Measurements from ENCODE around the gene PROK2.

PROK2 gene

DNA sequence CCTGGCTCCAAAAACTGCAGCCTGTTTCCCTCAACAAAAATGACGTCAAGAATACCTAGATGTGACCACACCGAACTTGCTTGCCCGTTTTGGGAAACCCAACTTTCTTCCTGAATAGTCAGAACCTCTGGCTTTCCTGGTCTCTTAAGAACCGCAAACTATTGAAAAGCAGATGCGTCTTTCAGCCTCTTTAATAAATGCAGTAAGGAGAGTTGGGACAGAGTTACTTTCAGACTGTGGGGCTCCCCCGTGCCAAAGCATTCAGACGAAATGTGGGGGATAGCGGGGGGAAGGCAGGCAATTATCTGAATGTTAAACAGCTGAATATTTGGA, 1.2 kb upstream of the PROK2 start:
- DNase-seq: no peak

DNA sequence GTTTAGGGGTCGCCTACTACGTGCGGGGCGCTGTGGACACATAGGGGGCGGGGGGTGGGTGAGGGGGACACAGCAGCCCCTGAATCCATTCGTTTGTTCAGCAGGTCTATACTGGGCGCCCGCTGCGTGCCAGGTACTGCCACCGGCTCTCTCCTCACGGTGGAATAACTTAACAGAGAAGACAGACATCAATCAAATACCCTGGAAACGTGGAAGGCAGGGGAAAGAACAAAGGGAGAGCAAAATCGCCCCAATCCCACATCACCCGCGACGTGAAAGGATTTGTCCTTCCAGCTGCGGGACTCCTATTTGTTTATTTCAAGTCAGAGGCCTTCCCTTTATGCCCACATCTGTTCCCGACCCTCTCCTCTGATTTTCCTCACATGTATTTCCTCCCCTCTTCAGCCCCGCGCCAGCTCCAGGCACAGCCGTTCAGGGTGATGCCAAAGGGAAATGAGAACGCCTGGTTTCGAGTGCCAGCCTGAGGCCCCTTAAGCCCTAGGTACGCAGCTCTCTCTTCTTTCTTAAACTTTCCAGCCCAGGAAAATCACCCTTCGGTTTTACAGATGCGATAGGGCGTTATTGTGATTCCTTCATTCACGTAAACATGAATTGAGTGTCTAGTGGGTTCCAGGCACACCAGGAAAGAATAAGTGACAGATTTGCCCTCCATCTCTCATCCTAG, 726 bp upstream of the PROK2 start:
- DNase-seq: no peak

DNA sequence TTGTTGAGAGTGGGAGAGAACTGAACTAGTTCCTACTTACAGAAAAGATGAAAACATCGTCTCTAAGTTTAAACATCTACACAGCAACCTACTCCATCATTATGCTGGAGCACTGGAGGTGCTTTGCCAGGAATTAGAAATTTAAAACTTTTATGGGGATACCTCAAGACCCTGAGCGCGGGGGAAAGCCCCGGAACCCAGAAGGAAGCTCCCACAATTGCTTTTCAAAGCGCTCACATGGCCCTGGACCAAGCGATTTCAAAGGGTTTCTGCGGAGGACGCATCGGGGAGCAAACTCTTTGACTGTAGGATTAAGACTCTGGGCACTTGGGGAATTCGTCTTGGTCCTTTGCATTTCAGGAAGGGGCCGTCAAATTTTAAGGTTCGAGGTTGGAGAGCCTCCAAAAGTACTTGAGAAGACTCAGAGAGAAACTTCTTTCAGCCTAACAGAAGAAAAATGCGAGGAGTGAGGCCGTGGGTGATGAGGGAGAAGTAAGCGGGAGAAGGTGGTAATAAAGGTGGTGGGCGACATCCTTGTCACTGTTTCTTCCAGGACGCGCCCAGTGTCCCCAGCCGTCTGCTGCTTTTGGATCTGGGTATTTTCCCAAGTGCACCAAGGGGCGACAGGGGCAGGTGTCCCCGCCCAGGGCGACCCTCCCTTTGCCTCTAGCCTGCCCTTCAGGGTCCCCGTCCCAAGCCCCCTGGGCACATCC, 591 bp downstream of the PROK2 start:
- DNase-seq: no peak

DNA sequence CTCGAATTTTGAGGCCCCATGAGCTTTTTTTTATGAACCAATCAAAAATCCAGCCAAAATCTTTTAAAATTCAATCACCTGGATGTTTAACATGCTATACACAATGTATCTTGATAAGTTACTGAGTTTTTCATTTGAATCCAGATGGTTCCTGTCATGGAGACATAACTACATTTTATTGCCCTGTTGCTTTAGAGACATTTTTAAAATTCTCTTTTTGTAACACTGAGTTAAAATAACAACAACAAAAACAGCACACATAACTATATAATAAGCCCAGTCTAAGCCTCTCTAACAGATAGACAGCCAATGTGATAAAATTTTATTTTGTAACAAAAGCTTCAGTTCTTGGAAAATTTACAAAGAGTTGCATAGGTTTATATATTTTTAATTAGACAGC, 1.8 kb downstream of the PROK2 start:
- no peak for DNase-seq

DNA sequence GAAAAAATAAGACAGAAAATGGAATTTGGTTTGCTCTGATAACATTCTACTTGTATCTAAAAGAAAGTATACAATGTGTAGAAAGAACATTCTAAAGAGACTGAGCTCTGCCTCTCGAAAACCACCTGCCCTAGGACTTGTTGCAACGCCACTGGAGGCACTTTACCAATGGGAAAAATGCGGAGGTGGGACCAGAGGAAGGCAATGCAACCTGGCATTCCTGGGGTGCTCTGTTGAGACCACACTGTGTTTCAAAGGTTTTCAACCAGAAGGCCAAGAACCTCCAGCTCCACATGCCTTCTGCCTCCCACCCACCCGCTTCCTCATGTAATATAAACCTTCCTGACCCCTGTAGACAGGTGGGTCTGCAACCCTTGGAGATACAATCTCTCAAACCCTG, 4.5 kb downstream of the PROK2 start:
- no peak for DNase-seq

DNA sequence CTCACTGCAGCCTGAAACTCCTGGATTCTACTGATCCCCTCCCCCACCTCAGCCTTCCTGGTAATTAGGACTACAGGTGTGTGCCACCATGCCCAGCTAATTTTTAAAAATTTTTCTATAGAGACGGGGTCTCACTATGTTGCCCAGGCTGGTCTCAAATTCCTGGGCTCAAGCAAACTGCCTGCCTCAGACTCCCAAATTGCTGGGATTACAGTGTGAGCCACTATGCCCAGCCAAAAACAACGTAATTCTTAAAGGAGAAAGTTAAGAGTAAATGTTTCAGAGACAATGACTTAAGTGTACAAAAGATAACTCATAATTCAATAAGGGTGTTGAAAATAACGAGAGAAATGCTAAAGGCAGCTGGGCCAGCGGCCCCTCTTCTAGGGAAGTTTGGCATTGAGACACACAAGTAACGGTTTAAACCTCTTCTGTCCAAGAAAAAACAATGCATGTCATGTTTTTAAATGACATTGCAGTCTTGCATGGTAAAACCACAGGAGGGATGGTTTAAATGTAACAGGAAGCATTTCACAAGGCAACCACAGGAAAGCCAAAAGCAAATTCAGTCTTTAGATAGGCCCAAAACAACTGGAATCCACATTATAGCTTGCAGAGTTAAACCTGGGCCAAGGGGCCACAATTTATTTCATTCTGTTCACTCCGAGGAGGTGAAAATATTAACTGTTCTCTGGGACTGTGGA, 5.1 kb downstream of the PROK2 start:
- DNase-seq: no peak

DNA sequence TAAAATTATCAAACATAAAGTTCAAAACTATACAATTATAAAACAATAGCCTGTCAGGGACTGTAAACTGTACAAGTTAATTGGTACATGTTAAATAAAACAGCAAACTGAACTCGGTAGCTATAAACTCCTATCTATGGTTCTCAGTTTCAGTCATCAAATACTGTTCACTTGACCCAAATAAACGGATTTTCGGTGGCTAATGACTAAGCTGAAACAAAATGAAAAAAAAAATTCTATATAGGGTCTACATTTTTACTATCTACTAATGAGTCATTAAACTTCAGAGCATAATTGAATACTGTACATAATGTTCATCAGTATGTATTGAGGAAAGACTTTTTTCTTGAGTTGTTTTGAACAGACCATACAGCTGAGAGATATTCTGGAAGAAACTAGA, 6.6 kb downstream of the PROK2 start:
- no peak for DNase-seq

DNA sequence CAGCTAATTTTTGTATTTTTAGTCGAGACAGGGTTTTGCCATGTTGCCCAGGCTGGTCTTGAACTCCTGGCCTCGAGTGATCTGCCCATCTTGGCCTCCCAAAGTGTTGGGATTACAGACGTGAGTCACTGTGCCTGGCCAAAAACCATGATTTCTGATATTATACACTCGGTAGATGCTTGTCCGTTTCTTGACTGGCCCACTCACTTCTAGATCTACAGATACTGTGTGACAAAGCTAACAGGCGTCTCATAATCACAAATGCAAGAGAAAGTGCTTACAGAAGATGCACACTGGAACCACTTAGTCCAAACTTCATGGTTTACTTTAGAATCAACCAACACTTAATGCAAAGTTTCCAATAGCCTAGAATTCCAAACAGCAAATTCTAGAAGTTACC, 8.4 kb downstream of the PROK2 start:
- DNase-seq: no peak

DNA sequence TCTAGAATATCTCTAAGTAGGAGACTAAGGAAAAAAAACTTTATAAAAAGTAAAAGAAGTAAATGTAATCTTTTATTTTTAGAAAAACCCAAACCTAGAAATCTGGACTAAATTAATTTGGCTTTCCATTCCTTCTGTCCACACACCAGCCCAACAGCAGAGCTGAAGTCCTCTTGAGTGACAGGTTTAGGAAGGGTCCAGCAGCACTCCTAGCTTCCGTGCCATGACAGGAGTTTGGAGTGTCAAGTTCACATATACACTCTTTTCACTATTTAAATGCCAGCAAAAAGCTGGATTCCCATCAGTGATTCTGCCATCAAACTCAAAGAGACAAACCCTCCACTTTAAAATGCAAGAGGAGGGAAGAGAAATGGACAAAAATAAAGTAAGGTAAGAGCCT, 13.1 kb downstream of the PROK2 start:
- no peak for DNase-seq

DNA sequence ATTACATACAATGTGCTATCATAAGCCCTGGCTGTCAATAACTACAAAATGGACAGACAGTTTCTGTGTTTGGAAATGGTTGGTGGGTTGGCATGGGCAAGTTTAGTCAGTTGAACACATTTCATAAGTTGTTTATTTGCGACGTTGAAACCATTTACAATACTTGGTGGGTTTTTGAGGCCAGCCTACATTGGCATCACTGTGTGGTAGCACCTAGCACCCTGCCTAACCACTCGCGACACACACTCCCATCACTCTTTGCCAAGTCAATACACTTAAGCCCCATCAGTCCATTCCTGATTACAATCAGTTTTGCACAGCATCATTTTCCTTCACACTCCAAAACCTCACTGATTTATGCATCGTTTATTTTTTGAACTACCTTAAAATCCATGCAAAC, 13.8 kb downstream of the PROK2 start:
- no peak for DNase-seq

DNA sequence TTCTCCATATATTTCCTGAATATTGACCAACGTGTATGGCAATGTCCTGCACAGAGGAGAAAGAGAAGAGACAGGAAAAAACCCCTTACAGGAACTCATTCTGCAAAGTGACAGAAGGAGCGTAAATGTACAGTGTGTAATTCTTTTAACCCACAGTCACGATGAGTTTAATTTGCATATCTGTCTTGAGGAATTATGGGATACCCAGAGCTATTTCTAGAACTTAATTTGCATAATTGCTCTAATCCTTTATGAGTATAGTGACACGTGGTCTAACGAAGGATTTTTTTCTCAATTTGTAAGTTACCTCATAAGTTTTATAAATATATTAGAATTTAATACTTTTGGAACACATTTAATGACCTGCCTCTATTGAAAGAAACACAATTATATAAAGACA, 21.5 kb downstream of the PROK2 start:
- no peak for DNase-seq

DNA sequence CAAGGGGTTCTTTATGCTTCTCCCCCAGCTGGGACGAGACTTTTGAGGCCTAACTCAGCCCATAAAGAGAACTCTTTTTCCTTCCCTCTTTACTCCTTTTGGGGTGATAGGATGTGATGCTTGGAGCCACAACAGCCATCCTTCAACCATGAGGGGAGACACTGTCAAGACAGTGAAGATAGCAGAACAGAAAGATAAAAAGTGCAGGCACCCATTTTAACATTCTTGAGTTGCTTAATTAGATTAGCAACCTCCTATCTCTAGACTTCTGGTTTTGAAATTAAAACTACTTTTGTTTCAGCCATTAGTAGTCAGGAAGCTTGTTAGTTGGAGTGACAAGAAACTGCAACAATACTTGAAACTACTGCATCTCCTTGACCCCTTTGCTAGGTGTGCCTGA, 24.8 kb downstream of the PROK2 start:
- no peak for DNase-seq

DNA sequence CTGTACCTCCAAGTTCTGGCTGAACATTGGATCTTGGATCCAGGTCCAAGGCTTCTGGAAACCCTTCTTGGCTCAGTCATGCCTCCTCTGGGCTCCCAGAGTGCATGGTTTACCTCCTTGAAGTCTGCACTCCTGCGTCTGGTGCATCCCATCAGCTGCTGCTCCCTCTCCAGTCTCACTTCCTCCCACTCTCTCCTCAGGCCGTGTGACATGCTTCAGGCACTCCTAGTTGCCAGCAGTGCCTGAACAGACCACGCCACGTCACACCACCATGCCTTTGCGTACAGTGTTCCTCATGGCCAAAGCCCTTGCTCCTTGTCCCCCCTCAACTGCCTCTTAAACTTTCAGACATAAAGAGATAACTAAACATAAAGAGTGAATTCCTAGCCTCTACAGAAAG, 25.5 kb downstream of the PROK2 start:
- no peak for DNase-seq

DNA sequence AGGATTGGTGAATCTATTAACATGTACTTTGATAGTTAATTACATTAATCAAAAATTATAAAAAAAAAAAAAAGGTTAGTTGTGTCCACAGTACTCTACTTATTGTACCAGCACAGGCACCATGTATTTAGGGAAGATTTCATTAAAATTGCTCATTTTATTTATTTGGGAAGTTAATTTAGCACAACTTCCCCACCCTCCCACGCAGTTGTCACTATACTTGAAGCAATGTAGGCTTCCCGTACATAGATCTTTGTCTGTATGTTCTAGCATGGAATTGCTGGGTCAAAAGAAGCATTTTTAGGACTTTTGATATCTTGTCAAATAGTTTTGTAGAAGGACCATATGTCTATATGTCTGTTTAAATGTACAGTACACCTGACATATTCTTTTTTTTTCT, 26.9 kb downstream of the PROK2 start:
- no peak for DNase-seq

DNA sequence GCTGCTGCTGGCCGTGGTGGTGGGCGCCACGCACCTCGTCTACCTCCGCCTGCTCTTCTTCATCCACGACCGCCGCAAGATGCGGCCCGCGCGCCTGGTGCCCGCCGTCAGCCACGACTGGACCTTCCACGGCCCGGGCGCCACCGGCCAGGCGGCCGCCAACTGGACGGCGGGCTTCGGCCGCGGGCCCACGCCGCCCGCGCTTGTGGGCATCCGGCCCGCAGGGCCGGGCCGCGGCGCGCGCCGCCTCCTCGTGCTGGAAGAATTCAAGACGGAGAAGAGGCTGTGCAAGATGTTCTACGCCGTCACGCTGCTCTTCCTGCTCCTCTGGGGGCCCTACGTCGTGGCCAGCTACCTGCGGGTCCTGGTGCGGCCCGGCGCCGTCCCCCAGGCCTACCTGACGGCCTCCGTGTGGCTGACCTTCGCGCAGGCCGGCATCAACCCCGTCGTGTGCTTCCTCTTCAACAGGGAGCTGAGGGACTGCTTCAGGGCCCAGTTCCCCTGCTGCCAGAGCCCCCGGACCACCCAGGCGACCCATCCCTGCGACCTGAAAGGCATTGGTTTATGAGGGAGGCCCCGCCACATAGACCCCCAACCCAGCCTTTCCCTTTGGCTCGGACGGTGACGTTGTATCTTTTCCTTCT, 30.2 kb downstream of the PROK2 start:
- DNase-seq: no peak

DNA sequence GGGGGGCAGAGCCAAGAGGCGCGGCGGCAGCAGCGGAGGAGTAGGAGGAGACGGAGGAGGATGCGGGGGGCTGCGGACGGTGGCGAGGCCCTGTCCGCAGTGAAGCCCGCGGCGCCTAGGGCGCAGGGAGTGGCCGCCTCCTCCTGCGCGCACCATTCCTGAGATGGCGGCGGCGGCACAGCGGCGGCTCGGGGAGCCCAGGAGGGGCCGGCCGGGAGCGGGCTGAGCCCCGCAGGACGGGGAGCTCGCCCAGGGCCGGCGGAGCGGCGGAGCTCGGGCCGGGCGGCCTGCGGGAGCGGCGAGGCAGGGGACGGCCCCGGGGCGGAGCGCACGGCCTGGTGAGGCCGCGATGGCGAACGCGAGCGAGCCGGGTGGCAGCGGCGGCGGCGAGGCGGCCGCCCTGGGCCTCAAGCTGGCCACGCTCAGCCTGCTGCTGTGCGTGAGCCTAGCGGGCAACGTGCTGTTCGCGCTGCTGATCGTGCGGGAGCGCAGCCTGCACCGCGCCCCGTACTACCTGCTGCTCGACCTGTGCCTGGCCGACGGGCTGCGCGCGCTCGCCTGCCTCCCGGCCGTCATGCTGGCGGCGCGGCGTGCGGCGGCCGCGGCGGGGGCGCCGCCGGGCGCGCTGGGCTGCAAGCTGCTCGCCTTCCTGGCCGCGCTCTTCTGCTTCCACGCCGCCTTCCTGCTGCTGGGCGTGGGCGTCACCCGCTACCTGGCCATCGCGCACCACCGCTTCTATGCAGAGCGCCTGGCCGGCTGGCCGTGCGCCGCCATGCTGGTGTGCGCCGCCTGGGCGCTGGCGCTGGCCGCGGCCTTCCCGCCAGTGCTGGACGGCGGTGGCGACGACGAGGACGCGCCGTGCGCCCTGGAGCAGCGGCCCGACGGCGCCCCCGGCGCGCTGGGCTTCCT, 31.0 kb downstream of the PROK2 start, which contains the start of gene GPR27:
TSS of gene GPR27 (plus strand) at position 155 of the 909 bp plus-strand sequence. CDS start at position 350, 195 bp downstream.
- DNase-seq: peak; percentile 10

DNA sequence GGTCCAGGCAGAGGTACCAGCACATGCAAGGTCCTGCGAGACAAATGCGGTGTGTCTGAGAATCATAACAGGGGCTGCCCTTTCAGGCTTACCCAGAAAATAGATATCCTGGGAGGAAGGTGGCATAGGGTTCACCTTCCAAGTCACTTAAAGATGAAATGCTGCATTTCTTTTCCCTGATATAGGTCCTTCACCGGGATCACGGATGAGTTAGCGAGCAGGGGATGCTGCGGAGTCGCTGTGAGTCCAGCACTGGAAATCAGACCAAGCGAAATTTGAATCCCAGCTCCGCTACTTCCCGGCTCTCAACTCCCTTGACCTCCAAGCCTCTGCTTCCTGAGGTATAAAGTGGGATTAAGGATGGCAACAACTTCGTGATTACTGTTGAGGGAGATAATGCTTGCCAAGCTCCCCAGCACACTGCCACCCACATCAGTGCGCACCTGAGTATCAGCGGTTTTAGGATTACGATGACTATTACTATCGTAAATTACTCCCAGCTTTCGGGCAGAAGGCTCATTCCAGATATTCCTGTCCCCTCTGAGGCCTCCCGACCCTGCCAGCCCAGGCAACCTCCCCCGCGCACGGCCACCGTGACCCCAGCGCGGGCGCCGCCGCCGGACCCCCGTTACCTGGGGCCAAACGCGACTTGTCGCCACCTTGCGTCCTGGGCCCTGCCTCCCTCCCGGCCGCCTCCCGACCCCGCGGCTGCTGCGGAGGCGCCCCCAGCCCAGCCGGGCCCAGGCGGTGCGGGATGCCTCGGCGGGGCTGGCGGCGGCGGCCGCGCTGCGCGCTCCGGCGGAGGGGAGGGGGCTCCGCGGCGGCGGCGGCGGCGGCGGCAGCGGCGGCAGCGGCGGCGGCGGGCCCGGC, 31.9 kb downstream of the PROK2 start:
- DNase-seq: no peak

DNA sequence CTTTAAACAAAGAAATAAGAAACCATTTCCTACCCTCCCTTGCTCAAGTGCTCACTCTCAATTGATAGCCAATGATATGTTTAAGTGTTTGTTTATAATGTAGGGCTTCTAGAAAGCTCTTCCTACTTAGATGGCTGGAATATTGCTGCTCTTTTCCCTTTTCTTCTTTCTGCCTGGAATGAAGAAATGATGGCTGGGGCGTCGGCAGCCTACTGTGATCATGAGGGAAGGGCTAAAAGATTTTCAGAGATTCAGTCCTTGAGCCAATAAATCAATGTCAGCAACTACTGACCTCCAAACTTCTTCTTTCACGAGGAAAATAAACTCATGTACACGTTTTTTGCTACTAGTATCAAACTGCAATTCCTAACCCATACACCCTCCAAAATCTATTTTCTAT, 33.3 kb downstream of the PROK2 start:
- no peak for DNase-seq

DNA sequence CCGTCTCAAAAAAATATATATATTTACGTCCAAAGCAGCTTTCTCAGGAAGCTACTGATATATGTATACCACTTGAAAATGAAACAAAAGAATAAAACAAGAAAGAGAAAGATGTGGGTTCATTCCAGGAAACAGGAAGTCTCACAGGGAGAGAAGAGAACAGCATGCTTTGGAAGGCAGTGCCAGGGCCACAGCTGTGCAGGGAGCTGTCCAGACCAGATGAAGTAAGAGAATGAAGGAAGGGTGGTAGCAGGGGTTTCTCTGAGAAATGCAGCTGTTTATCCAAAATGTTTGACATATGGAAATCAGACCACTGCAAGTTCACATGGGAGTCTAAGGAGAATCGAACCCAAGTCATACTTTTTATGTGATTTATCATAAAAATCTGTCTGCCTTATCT, 40.2 kb downstream of the PROK2 start:
- no peak for DNase-seq

DNA sequence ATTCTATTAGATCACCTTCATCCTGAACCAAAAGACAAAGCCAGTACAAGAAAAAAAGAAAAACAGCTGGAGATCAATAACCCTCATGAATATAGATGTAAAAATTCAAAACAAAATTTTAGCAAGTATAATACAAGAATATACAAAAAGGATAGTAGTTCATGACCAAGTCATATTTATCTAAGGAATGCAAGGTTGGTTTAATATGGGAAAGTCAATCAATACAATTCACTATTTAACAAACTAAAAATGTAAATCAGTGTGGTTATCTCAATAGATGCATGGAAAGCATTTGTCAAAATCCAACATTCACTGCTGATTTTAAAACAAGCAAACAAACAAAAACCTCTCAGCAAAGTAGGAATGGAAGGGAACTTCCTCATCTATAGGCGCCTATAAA, 42.3 kb downstream of the PROK2 start:
- DNase-seq: no peak

DNA sequence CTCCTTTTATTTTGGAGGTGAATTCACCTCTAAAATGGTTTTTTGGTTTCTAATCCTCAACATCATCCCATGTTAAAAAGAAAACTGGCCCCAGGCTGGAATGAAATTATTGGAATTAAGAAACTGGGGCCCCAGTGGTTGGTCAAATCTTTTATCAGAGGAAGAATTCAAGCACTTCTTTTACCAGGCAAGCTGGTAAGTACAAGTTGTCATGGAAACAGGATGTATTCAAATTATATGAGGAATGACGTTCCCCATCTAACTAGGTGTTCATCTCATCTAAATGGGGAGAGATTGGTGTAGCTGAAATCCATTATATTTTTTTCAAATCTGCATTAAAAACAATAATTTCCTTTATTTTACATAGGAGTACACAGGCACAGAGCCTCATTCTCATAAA, 50.1 kb downstream of the PROK2 start:
- DNase-seq: no peak

DNA sequence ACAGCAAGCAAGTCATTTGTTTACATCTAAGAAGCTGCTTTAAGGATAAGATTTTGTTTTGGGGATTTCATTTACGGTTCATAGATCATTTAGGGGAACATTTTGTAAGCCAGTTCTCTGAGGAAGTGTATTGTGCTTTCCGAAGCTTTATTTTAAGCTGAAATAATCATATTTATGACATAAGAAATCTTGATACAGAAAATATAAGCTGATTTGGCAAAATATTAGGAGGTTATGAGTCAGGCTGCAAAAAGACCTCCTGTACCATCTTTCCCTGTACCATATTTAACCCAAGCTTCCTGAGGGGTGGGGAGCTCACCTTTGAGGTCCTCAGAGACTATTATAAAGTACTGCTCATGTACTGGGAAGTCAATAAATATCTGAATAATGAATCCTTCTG, 51.6 kb downstream of the PROK2 start:
- DNase-seq: no peak
